SK-N-MC (cell line): ENCODE measurements around the gene HOXC11.
A peak's percentile ranks its signal among the peaks of the same experiment; 100 is the strongest.

Experiments
- EZH2 ChIP-seq: fragments of 200-600 bp; sonication (generic); IDR thresholded peaks from one replicate; pipeline ENCODE4 v1.6.1; 2017; ENCODE audit warnings: antibody characterized with exemption
- POLR2AphosphoS5 ChIP-seq: IDR thresholded peaks from 2 replicates; pipeline ENCODE4 v1.6.1; 2012; ENCODE audit warnings: mild to moderate bottlenecking, low read depth, low read length, borderline replicate concordance

- TF ChIP-seq POLR2AphosphoS5, result peak; percentile 65
- no peak for TF ChIP-seq EZH2
These were observed at the start of gene HOXC11 for GRCh38 chr12:53972722-53973235.
